SK-N-SH (cell line): Measurements from ENCODE around the gene COL23A1. TPM values are rescaled to one million over a fixed set of nuclear protein-coding genes. Genes with fewer than 3 reads are reported as not detected.

ENCODE experiments used
- CTCF ChIA-PET: fragments of 300-600, 350-600 bp; formaldehyde crosslinking; extraction: SDS; loops from one replicate; lab custom pipeline; 2021; lab: Yijun Ruan, JAX
- POLR2A ChIA-PET: fragments of 350-600 bp; sonication (Branson Sonifier 250); formaldehyde crosslinking; extraction: SDS; loops from one replicate; lab custom pipeline; 2020; ENCODE audit warnings: antibody characterized with exemption, inconsistent platforms; lab: Yijun Ruan, JAX
- DNase-seq: peaks from one replicate; pipeline ENCODE4 v3.0.0; 2012
- H2AFZ ChIP-seq: fragments of 200-600 bp; sonication (generic); 2 replicates; pipeline ENCODE4 v1.8.1; 2016; ENCODE audit warnings: antibody characterized with exemption, mild to moderate bottlenecking, low read depth
- H3F3A ChIP-seq: fragments of 200-600 bp; sonication (generic); replicated peaks from 2 replicates; pipeline ENCODE3; 2016; ENCODE audit warnings: antibody characterized with exemption, mild to moderate bottlenecking; ENCODE audit not compliant: insufficient read depth
- H3K27ac ChIP-seq, 2 experiments: fragments of 200-500 bp in 1 of 2; fragments of 200-600 bp in 1 of 2; sonication (Bioruptor generic) in 1 of 2; sonication (generic), shearing (Covaris generic) in 1 of 2; 2 replicates each; pipeline versions ENCODE4 v1.5.1 to v1.6.1; 2014 to 2016; ENCODE audit warnings: low read depth in 2 of 2, inconsistent platforms in 1 of 2, low read length in 1 of 2, mild to moderate bottlenecking in 1 of 2, mixed read lengths in 1 of 2
- H3K27me3 ChIP-seq: fragments of 200-600 bp; sonication (generic), shearing (Covaris generic); 2 replicates; pipeline ENCODE4 v1.6.1; 2016; ENCODE audit warnings: mixed run types; ENCODE audit not compliant: insufficient read depth
- H3K36me3 ChIP-seq, 2 experiments: fragments of 200-500 bp in 1 of 2; fragments of 200-600 bp in 1 of 2; sonication (Bioruptor generic) in 1 of 2; sonication (generic) in 1 of 2; replicated peaks in 1 of 2; 2 replicates each; pipeline versions ENCODE3 to v1.5.1; 2014 to 2016; ENCODE audit warnings: low read length in 1 of 2, mild to moderate bottlenecking in 1 of 2; ENCODE audit not compliant: insufficient read depth in 2 of 2, control insufficient read depth in 1 of 2
- H3K4me1 ChIP-seq, 2 experiments: fragments of 200-500 bp in 1 of 2; fragments of 200-600 bp in 1 of 2; sonication (Bioruptor generic) in 1 of 2; sonication (generic), shearing (Covaris generic) in 1 of 2; 2 replicates each; pipeline versions ENCODE4 v1.5.1 to v1.6.1; 2014 to 2016; ENCODE audit warnings: low read depth in 1 of 2, low read length in 1 of 2, mixed run types in 1 of 2; ENCODE audit not compliant: insufficient read depth in 2 of 2, control insufficient read depth in 1 of 2
- H3K4me2 ChIP-seq: fragments of 200-600 bp; sonication (generic), shearing (Covaris generic); 2 replicates; pipeline ENCODE4 v1.6.1; 2017; ENCODE audit warnings: mixed run types
- H3K4me3 ChIP-seq, 2 experiments: fragments of 200-500 bp in 1 of 2; fragments of 200-600 bp in 1 of 2; sonication (Bioruptor generic) in 1 of 2; sonication (generic), shearing (Covaris generic) in 1 of 2; 2 replicates each; pipeline versions ENCODE4 v1.5.1 to v1.8.1; 2014 to 2016; ENCODE audit warnings: low read depth in 2 of 2, inconsistent platforms in 1 of 2, low read length in 1 of 2, mild to moderate bottlenecking in 1 of 2, mixed read lengths in 1 of 2, moderate library complexity in 1 of 2
- H3K79me2 ChIP-seq: fragments of 200-600 bp; sonication (generic); 2 replicates; pipeline ENCODE4 v1.8.1; 2017; ENCODE audit warnings: mild to moderate bottlenecking; ENCODE audit not compliant: insufficient read depth
- H3K9ac ChIP-seq: fragments of 200-600 bp; sonication (generic); 2 replicates; pipeline ENCODE4 v1.6.1; 2017; ENCODE audit warnings: mixed run types
- H3K9me2 ChIP-seq: fragments of 200-600 bp; sonication (generic); 2 replicates; pipeline ENCODE4 v1.6.1; 2017; ENCODE audit warnings: mixed run types
- H3K9me3 ChIP-seq: fragments of 200-600 bp; sonication (generic); 2 replicates; pipeline ENCODE4 v1.6.1; 2017; ENCODE audit warnings: mixed run types, mild to moderate bottlenecking, moderate library complexity
- H4K20me1 ChIP-seq: fragments of 200-600 bp; sonication (generic); 2 replicates; pipeline ENCODE4 v1.6.1; 2017; ENCODE audit warnings: mild to moderate bottlenecking, mixed run types; ENCODE audit not compliant: insufficient read depth
- GABPA ChIP-seq: IDR thresholded peaks from 2 replicates; pipeline ENCODE4 v1.4.0; 2012; ENCODE audit warnings: low read depth, mild to moderate bottlenecking
- MEF2A ChIP-seq: IDR thresholded peaks from 2 replicates; pipeline ENCODE4 v1.4.0; 2012; ENCODE audit warnings: low read depth, borderline replicate concordance
- ZBTB33 ChIP-seq: IDR thresholded peaks from 2 replicates; pipeline ENCODE4 v1.4.0; 2012; ENCODE audit warnings: low read depth, borderline replicate concordance
- WGBS: methylation state at CpG from one replicate; pipeline ENCODE4 v1.1.6; 2017; ENCODE audit warnings: low lambda C conversion rate; 5-methylcytosine and 5-hydroxymethylcytosine counted together
- polyA plus RNA-seq, 3 experiments: library from polyadenylated mRNA; depleted of rRNA; stranded (reverse); fragments of >200 nt; gene quantifications; 2 replicates each; pipeline ENCODE4 v1.2.3, GENCODE V29; 2012
- TF ChIP-seq, protein P1 (sequence below): IDR thresholded peaks from 2 replicates; pipeline ENCODE4; 2012

Gene COL23A1
- polyA plus RNA-seq, 1 of the 3 experiments (the other 2 are of a cell fraction) = 0.10 TPM

GRCh38 chr5:178333821-178334481 is 256.2 kb downstream of the COL23A1 start:
- H3K27ac ChIP-seq = peak overlapping the region in 1 of 2 experiments; percentile 57; a peak in 1 of 4 replicates
- no peak for DNase-seq
- H2AFZ ChIP-seq = no peak overlapping the region
- H3K4me1 ChIP-seq = peaks cover 0 to 80% of the 10 kb centered on the region in 2 experiments; a peak in 2 of 4 replicates
- H3K79me2 ChIP-seq = no peaks in the 10 kb centered on the region
- ChIA-PET CTCF (interaction anchor here (2.3 kb wide), 1 partner anchor 25 kb away, joined by 7 read pairs; no protein-coding TSS in a partner anchor), POLR2A (no interaction called here)
- H3K9ac ChIP-seq = no peak overlapping the region
- H3K27me3 ChIP-seq = no peaks in the 10 kb centered on the region
- H3F3A ChIP-seq = no peaks in the 10 kb centered on the region
- H3K4me3 ChIP-seq = no peak overlapping the region
- H4K20me1 ChIP-seq = no peaks in the 10 kb centered on the region
- no peak overlapping the region for H3K4me2 ChIP-seq
- no peaks in the 10 kb centered on the region for H3K36me3 ChIP-seq
- H3K9me2 ChIP-seq = no peaks in the 10 kb centered on the region
- WGBS = 47% methylated on average over 16 of the region's 21 CpGs
- H3K9me3 ChIP-seq = no peaks in the 10 kb centered on the region
- TF ChIP-seq ZBTB33 (no peak), GABPA (no peak)

DNA sequence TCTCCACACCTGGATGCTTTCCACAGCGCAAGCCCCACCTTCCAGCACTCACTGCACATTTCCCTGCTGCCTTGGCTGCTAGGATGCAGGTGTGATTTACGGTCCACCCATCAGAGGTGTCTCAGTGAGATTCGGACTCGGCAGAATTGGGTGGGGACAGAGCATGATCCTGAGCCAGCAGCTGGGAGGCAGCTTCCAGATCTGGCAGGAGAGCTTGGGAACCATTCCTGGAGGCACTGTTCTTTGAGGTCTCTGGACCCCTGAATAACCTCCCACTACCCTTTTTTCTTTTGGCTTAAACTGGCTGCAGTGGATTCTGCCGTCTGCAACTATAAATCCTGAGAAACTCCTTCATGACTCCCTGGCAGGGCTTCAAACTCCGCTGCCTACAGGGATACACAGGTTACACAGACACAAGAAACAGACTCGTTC is 258.0 kb downstream of the COL23A1 start:
- WGBS = 38% methylated on average over 4 of the region's 7 CpGs
- POLR2A ChIA-PET = interaction anchor here (0.6 to 1.1 kb wide), 3 partner anchors 16 to 1039 kb away, joined by 3 to 6 read pairs (median 3); no protein-coding TSS in a partner anchor
- CTCF ChIA-PET = interaction anchor here (1.1 to 2.8 kb wide), 5 partner anchors 23 to 258 kb away, joined by 3 to 15 read pairs (median 7); partner anchors contain the start of gene COL23A1

More for the DNA sequence above, 258.0 kb downstream of the COL23A1 start:
- H3K4me2 ChIP-seq = no peak overlapping the region
- no peak overlapping the region for H3K4me3 ChIP-seq
- H3K4me1 ChIP-seq = peaks cover 0 to 74% of the 10 kb centered on the region in 2 experiments; a peak in 1 of 4 replicates
- no peaks in the 10 kb centered on the region for H3K9me2 ChIP-seq
- H2AFZ ChIP-seq = no peak overlapping the region
- no peaks in the 10 kb centered on the region for H3F3A ChIP-seq
- H3K27ac ChIP-seq = peak overlapping the region in 1 of 2 experiments; percentile 92; a peak in 2 of 4 replicates
- no peaks in the 10 kb centered on the region for H4K20me1 ChIP-seq
- no peaks in the 10 kb centered on the region for H3K27me3 ChIP-seq
- no peak for TF ChIP-seq MEF2A
- TF ChIP-seq, protein P1, sequence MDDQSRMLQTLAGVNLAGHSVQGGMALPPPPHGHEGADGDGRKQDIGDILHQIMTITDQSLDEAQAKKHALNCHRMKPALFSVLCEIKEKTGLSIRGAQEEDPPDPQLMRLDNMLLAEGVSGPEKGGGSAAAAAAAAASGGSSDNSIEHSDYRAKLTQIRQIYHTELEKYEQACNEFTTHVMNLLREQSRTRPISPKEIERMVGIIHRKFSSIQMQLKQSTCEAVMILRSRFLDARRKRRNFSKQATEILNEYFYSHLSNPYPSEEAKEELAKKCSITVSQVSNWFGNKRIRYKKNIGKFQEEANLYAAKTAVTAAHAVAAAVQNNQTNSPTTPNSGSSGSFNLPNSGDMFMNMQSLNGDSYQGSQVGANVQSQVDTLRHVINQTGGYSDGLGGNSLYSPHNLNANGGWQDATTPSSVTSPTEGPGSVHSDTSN = no peak
- H3K36me3 ChIP-seq = no peaks in the 10 kb centered on the region
- no peaks in the 10 kb centered on the region for H3K79me2 ChIP-seq
- DNase-seq = no peak
- no peaks in the 10 kb centered on the region for H3K9me3 ChIP-seq
- no peak overlapping the region for H3K9ac ChIP-seq
